Measurements from ENCODE around the gene DHRS1.

The DHRS1 gene

DNA sequence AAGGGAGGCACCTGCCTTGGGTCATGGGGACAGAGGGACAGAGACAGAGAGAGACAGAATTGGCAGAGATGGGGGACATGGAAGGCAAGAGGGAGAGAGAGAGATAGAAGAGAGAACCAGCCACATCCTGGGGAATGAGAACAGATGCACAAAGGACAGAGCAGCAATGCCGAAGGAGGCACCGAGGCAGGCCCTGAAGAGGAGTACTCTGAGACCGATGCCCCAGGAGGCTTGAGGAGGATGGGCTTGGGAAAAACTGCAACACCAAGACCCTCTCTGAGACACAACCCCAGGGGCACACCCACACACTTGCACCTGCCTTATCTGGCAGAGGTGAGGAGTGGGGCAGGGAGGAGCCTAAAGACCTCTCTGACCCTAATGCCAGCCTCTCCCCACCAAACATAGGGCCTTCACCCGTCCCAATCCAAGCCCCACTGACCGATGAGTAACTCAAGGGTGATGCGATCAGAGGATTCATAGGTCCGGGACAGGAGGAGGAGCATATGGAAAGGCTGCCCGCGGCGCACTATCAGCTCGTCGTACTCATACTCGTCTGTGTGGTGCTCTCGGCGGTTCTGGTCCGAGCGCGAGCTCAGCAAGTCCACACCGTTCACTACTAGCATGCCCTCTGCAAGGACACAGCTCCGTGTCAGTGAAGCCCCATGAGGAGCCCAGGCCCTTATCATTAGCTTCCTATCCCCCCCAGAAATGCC is 38.2 kb downstream of the DHRS1 start:
- ChIA-PET CTCF (interaction anchor here (0.7 to 16.0 kb wide), 3 partner anchors 9 to 47 kb away, joined by 3 to 155 read pairs (median 57); partner anchors contain the start of genes RABGGTA and TINF2), POLR2A (interaction anchor here (0.6 kb wide), 1 partner anchor 653 kb away, joined by 3 read pairs; no protein-coding TSS in a partner anchor)
- no peak overlapping the region for H3K4me3 ChIP-seq (ENCODE audit: low read depth, low read length)
- DNase-seq (ENCODE audit: low read depth, low spot score) = no peak
- TF ChIP-seq, protein P1, sequence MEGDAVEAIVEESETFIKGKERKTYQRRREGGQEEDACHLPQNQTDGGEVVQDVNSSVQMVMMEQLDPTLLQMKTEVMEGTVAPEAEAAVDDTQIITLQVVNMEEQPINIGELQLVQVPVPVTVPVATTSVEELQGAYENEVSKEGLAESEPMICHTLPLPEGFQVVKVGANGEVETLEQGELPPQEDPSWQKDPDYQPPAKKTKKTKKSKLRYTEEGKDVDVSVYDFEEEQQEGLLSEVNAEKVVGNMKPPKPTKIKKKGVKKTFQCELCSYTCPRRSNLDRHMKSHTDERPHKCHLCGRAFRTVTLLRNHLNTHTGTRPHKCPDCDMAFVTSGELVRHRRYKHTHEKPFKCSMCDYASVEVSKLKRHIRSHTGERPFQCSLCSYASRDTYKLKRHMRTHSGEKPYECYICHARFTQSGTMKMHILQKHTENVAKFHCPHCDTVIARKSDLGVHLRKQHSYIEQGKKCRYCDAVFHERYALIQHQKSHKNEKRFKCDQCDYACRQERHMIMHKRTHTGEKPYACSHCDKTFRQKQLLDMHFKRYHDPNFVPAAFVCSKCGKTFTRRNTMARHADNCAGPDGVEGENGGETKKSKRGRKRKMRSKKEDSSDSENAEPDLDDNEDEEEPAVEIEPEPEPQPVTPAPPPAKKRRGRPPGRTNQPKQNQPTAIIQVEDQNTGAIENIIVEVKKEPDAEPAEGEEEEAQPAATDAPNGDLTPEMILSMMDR (IDR thresholded peaks at IDR 0.05; ENCODE audit: insufficient read depth, low read length, missing control alignments) = no peak

DNA sequence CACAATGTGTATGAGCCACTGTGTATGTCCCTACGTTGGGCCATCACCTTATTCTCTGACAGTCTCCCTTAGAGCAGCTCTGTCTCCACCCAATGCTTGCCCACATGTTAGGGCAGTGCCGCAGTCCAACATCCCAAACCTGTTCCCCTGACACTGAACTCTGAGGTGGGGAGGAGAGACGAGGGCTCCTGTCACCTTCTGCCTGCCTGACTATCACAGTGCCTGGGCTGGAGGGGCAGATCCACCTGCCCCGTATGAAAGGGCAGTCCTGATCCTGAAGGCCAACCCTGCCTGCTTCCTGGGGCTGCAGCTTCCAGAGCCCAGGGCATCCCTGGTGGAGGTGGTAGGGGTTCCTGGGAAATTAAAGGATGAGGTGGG is 38.8 kb downstream of the DHRS1 start:
- ChIA-PET POLR2A (no interaction called here), CTCF (interaction anchor here (0.7 to 16.0 kb wide), 4 partner anchors 9 to 48 kb away, joined by 3 to 155 read pairs (median 30); partner anchors contain the start of genes RABGGTA and TINF2)
- no peak for DNase-seq (ENCODE audit: low read depth, low spot score)
- H3K4me3 ChIP-seq (ENCODE audit: low read depth, low read length) = no peak overlapping the region
- TF ChIP-seq, protein P1 (IDR thresholded peaks at IDR 0.05; ENCODE audit: insufficient read depth, low read length, missing control alignments) = no peak

DNA sequence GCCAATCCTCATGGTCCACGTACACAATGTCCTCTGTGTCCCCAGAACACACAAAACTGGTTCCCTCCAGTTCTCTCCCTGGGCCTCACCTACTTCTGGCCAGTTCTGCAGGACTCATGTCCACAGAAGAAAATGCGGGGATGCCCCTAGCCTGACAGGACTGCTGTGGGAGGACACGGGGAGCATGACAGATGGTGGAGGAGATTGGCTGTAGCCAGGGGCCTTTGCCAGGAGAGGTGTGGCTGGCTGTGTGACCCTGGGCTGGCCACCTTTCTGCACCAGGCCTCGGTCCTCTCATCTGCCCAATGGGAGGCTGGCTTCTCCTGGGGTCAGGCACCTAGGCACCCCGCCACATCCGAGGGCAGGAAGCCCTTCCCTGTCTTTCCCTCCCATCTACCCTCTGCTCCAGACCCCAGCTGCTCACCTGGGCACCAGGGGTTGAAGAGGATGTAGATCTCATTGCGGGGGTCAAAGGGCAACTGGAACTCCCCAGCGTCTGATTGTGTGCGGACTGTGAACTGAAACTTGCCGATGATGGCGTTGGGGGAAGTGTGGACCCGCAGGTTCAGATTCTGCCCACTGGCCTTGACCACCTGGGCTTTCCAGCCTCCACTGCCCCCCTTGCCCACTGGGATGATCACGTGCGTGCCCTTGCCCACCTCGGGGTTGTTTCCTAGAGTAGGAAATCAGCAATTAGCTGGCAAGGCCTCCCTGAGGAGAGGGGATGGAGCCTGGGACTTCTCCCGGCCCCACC is 39.4 kb downstream of the DHRS1 start:
- CTCF ChIA-PET = interaction anchor here (0.7 to 16.0 kb wide), 5 partner anchors 9 to 48 kb away, joined by 3 to 155 read pairs (median 7); partner anchors contain the start of genes RABGGTA and TINF2
- DNase-seq (ENCODE audit: low read depth, low spot score) = no peak
- no peak overlapping the region for H3K4me3 ChIP-seq (ENCODE audit: low read depth, low read length)
- POLR2A ChIA-PET = no interaction called here
- TF ChIP-seq, protein P1 (IDR thresholded peaks at IDR 0.05; ENCODE audit: insufficient read depth, low read length, missing control alignments) = no peak

DNA sequence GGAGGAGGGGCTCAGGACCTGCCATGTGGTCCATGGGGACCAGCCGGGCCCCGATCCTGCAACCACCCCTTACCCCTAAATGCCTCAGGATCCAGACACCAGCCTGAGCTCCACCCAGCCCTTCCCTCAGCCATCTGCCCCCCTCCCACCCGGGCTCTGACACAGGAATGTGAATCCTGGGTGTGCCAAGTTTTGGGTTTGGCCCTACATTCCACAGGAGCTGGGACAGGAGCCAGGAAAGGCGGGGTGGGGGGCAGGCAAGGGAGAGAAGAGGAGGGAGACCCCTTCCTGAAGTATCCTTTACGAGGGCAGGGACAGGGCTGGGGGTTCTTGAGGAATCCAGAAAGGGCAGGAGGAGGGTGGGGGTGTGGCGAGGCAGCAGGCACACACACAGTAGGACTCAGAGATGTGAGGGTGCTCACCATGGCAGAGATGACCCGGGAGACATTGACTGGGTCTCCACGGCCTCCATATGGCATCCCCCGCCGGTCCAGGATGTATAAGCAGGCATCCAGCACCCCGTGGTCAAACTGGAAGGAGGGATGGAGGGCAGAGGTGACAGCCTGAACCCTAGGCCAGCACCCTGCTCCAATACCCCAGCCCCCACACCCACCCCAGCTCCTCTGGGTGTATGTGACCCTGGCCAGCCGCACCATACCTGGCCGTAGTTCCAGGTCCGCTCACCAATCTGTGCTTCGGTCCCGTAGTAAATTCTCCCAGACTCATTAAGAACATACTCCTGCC is 40.1 kb downstream of the DHRS1 start:
- TF ChIP-seq, protein P1 (IDR thresholded peaks at IDR 0.05; ENCODE audit: insufficient read depth, low read length, missing control alignments) = no peak
- no peak for DNase-seq (ENCODE audit: low read depth, low spot score)
- ChIA-PET CTCF (interaction anchor here (0.9 to 16.0 kb wide), 6 partner anchors 8 to 49 kb away, joined by 3 to 155 read pairs (median 6); partner anchors contain the start of genes CIDEB, MDP1, RABGGTA and TINF2), POLR2A (interaction anchor here (1.2 kb wide), 1 partner anchor 17 kb away, joined by 6 read pairs; the partner anchor contains the start of gene TINF2)
- no peak overlapping the region for H3K4me3 ChIP-seq (ENCODE audit: low read depth, low read length)

DNA sequence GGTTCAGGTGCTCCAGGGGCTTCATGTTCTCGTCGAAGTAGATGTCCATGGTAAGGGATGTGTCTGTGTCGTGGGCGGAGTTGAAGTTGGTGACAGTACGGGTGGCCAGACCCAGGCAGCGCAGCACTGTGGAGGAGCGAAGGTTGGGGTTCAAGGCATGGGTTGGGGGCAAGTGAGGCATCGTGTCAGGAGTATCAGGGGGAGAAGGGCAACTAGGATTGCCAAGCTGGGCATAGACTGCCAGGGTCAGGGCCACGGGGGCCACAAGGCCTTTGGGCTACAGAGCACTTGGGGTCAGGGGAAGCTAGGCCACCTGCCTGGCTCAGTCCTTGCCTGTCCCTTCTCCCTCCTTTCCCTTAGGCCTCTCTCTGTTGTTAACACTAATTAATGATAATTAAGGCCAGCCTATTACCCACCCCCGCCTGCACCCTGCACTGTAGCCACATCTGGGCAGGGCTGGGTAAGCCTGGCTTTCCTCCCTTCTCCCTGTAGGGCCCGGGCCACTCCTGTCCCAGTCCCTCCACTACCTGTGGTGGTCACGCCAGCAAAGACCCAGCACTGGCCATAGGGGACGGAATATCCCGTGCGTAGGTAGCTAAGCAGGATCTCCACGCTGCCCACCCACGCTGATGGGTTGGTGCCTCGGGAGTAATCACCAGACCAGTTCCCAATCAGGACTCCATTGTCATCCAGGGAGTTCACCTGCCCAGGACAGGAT is 40.9 kb downstream of the DHRS1 start:
- TF ChIP-seq, protein P1 (IDR thresholded peaks at IDR 0.05; ENCODE audit: insufficient read depth, low read length, missing control alignments) = no peak
- ChIA-PET POLR2A (interaction anchor here (1.2 kb wide), 1 partner anchor 17 kb away, joined by 6 read pairs; the partner anchor contains the start of gene TINF2), CTCF (interaction anchor here (0.9 to 16.0 kb wide), 6 partner anchors 11 to 49 kb away, joined by 3 to 155 read pairs (median 6); partner anchors contain the start of genes CIDEB, MDP1, RABGGTA and TINF2)
- no peak for DNase-seq (ENCODE audit: low read depth, low spot score)
- no peak overlapping the region for H3K4me3 ChIP-seq (ENCODE audit: low read depth, low read length)

All from AG04449 (cell line).